Ishikawa (cell line): ENCODE results near the gene DENND4B.

Experiments
- CEBPB ChIP-seq: IDR thresholded peaks from 2 replicates; pipeline ENCODE4 v1.6.1; 2012
- CREB1 ChIP-seq: IDR thresholded peaks from 2 replicates; pipeline ENCODE4 v1.6.1; 2012; ENCODE audit warnings: low read depth
- EGR1 ChIP-seq: IDR thresholded peaks from 2 replicates; pipeline ENCODE4 v1.6.1; 2012
- EP300 ChIP-seq: IDR thresholded peaks from 2 replicates; pipeline ENCODE4 v1.6.1; 2012; ENCODE audit warnings: borderline replicate concordance
- FOXM1 ChIP-seq: IDR thresholded peaks from 2 replicates; pipeline ENCODE4 v1.6.1; 2012; ENCODE audit warnings: low read depth, borderline replicate concordance
- NFIC ChIP-seq: IDR thresholded peaks from 2 replicates; pipeline ENCODE4 v1.6.1; 2012
- RAD21 ChIP-seq: IDR thresholded peaks from 2 replicates; pipeline ENCODE4 v1.6.1; 2012; ENCODE audit warnings: low read depth
- REST ChIP-seq: IDR thresholded peaks from 2 replicates; pipeline ENCODE4 v1.6.1; 2012; ENCODE audit warnings: low read depth, mild to moderate bottlenecking
- TAF1 ChIP-seq: IDR thresholded peaks from 2 replicates; pipeline ENCODE4 v1.6.1; 2012; ENCODE audit warnings: low read depth, mild to moderate bottlenecking
- TCF12 ChIP-seq: IDR thresholded peaks from 2 replicates; pipeline ENCODE4 v1.6.1; 2012; ENCODE audit warnings: low read depth
- TEAD4 ChIP-seq: IDR thresholded peaks from 2 replicates; pipeline ENCODE4 v1.6.1; 2012
- YY1 ChIP-seq: IDR thresholded peaks from 2 replicates; pipeline ENCODE4 v1.6.1; 2012; ENCODE audit warnings: low read depth
- ZBTB7A ChIP-seq: IDR thresholded peaks from 2 replicates; pipeline ENCODE4 v1.6.1; 2012; ENCODE audit warnings: low read depth
- TF ChIP-seq, protein P1 (sequence below): IDR thresholded peaks from 2 replicates; pipeline ENCODE4 v1.6.1; 2012
- TF ChIP-seq, protein P2 (sequence below): IDR thresholded peaks from 2 replicates; pipeline ENCODE4 v1.6.1; 2012

DENND4B gene

GRCh38 chr1:153932156-153933131 lies 14.1 kb downstream of the DENND4B start:
- no peak for TF ChIP-seq EGR1

DNA sequence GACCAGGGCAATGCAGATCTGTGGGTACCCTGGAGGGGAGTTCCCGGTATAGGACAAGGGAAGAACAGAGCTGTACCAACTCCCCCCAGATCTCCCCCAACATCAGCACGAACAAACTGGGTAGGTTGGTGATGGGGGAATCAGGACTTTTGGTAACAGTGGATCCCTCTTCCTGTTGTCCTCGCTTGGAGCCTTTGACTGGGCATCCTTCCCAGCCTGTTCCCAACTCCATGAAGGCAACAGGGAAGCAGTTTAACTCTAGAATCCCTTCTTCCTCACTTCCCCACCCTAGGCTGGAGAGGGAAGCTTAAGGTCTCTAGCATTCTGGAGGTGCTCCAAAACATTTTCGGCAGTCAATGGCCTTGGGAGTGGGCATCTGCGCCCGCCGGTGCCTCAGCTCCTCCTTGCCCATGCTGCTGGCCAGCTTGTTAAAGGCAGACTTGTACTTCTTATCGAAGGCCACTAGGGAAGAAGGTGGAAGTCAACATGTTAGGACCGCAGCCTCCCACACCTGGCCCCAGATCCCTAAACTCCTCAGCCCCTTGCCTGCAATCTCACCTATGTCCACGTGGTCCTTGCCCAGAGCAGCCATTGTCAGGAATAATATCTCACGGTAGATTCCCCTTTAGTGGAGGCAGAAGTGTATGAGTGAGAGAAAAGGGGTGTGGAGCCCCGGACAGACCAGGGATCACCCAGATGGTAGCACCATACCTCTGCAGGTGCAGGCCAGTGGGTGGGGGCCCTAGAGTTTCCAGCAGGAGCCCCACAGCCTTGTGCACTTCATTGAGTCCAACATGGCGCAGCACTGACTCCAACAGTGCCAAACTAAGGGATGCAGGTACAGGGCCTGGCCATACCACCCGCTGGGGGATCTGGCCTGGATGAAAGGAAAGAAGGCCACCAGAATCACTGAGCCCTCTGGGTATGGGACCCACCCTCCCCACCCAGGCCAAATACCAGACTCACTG lies 16.3 kb downstream of the DENND4B start:
- TF ChIP-seq TCF12 (no peak), CEBPB (no peak), TEAD4 (no peak), NFIC (no peak), CREB1 (no peak), EP300 (no peak), YY1 (no peak), REST (no peak), RAD21 (no peak), EGR1 (no peak), FOXM1 (no peak), ZBTB7A (no peak), TAF1 (no peak)
- TF ChIP-seq, protein P1, sequence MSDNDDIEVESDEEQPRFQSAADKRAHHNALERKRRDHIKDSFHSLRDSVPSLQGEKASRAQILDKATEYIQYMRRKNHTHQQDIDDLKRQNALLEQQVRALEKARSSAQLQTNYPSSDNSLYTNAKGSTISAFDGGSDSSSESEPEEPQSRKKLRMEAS = no peak
- TF ChIP-seq, protein P2, sequence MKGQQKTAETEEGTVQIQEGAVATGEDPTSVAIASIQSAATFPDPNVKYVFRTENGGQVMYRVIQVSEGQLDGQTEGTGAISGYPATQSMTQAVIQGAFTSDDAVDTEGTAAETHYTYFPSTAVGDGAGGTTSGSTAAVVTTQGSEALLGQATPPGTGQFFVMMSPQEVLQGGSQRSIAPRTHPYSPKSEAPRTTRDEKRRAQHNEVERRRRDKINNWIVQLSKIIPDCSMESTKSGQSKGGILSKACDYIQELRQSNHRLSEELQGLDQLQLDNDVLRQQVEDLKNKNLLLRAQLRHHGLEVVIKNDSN = no peak

- no peak for TF ChIP-seq CEBPB
- no peak for TF ChIP-seq ZBTB7A
Measured at GRCh38 chr1:153929426-153929825, 17.1 kb downstream of the DENND4B start.

GRCh38 chr1:153928791-153929341 lies 17.7 kb downstream of the DENND4B start:
- TF ChIP-seq FOXM1 (no peak), TEAD4 (no peak), TCF12 (no peak), CEBPB (no peak), REST (no peak)
- TF ChIP-seq, protein P2 = no peak
- TF ChIP-seq, protein P1 = no peak

- TF ChIP-seq YY1 (no peak), NFIC (no peak), ZBTB7A (no peak), CREB1 (no peak), EP300 (no peak)
Measured at GRCh38 chr1:153928245-153928644, 18.3 kb downstream of the DENND4B start.

- TF ChIP-seq CREB1 (no peak), ZBTB7A (no peak)
- TF ChIP-seq, protein P2 = no peak
Measured at GRCh38 chr1:153926405-153926804, 20.1 kb downstream of the DENND4B start.
